HG02840 (cell line): ENCODE measurements around the gene PRDM16.
"Not testable (repeated sequence)": the region's sequence is repeated elsewhere in the genome, so short reads cannot be mapped to it uniquely, and the experiment has no call there.

ENCODE experiments used
- ATAC-seq: cut with Tn5 transposase; IDR thresholded peaks from one replicate; pipeline ENCODE4 v1.9.1; 2021; ENCODE audit warnings: mild to moderate bottlenecking, moderate library complexity, moderate number of reproducible peaks; ENCODE audit not compliant: unreplicated experiment, low FRiP score

Gene PRDM16

GRCh38 chr1:3278416-3279181, 209.6 kb downstream of the PRDM16 start:
- ATAC-seq, result no peak

- ATAC-seq, result no peak
These were observed 210.1 kb downstream of the PRDM16 start for GRCh38 chr1:3279182-3279470.

GRCh38 chr1:3281735-3282134, 212.7 kb downstream of the PRDM16 start:
- ATAC-seq, result no peak

- no peak for ATAC-seq
These were observed 213.2 kb downstream of the PRDM16 start for GRCh38 chr1:3282186-3282585.

GRCh38 chr1:3282656-3283430, 213.8 kb downstream of the PRDM16 start:
- no peak for ATAC-seq

- no peak for ATAC-seq
These were observed 214.8 kb downstream of the PRDM16 start for GRCh38 chr1:3283849-3284248.

- ATAC-seq, result no peak
These were observed 215.7 kb downstream of the PRDM16 start for GRCh38 chr1:3284691-3285090.

- ATAC-seq, result no peak
These were observed 216.2 kb downstream of the PRDM16 start for GRCh38 chr1:3285106-3285740.

- ATAC-seq, result not testable (repeated sequence)
These were observed 218.1 kb downstream of the PRDM16 start for GRCh38 chr1:3287095-3287494.

- ATAC-seq, result no peak
These were observed 218.7 kb downstream of the PRDM16 start for GRCh38 chr1:3287656-3288160.

- no peak for ATAC-seq
These were observed 220.5 kb downstream of the PRDM16 start for GRCh38 chr1:3289502-3289901.

GRCh38 chr1:3290438-3290837, 221.4 kb downstream of the PRDM16 start:
- ATAC-seq, result no peak

GRCh38 chr1:3290915-3291314, 221.9 kb downstream of the PRDM16 start:
- ATAC-seq, result no peak

- no peak for ATAC-seq
These were observed 223.2 kb downstream of the PRDM16 start for GRCh38 chr1:3292051-3292722.

GRCh38 chr1:3292868-3293562, 224.0 kb downstream of the PRDM16 start:
- no peak for ATAC-seq

- no peak for ATAC-seq
These were observed 224.6 kb downstream of the PRDM16 start for GRCh38 chr1:3293563-3294080.

- ATAC-seq, result no peak
These were observed 225.4 kb downstream of the PRDM16 start for GRCh38 chr1:3294450-3294849.

- ATAC-seq, result no peak
These were observed 226.8 kb downstream of the PRDM16 start for GRCh38 chr1:3295846-3296245.

- ATAC-seq, result no peak
These were observed 227.3 kb downstream of the PRDM16 start for GRCh38 chr1:3296326-3296725.

GRCh38 chr1:3296826-3297225, 227.8 kb downstream of the PRDM16 start:
- ATAC-seq, result no peak
